ENCODE measurements around the gene CERS4.

The CERS4 gene

GRCh38 chr19:8252922-8253589 is 43.9 kb downstream of the CERS4 start:
- DNase-seq (ENCODE audit: low read depth), result peak; percentile 17
- TF ChIP-seq CTCF (IDR thresholded peaks at IDR 0.05; ENCODE audit: control insufficient read depth, extremely low read depth, insufficient read depth), result peak; percentile 91
- H3K4me3 ChIP-seq (ENCODE audit: low read depth, low read length), result no peak overlapping the region

- DNase-seq (ENCODE audit: low read depth), result no peak
- TF ChIP-seq CTCF (IDR thresholded peaks at IDR 0.05; ENCODE audit: control insufficient read depth, extremely low read depth, insufficient read depth), result no peak
- H3K4me3 ChIP-seq (ENCODE audit: low read depth, low read length), result no peak overlapping the region
Measured at GRCh38 chr19:8253678-8254077, 44.5 kb downstream of the CERS4 start.

- TF ChIP-seq CTCF (IDR thresholded peaks at IDR 0.05; ENCODE audit: control insufficient read depth, extremely low read depth, insufficient read depth), result no peak
- DNase-seq (ENCODE audit: low read depth), result no peak
- no peak overlapping the region for H3K4me3 ChIP-seq (ENCODE audit: low read depth, low read length)
Measured at GRCh38 chr19:8254286-8255001, 45.3 kb downstream of the CERS4 start.

- TF ChIP-seq CTCF (IDR thresholded peaks at IDR 0.05; ENCODE audit: control insufficient read depth, extremely low read depth, insufficient read depth), result no peak
- no peak overlapping the region for H3K4me3 ChIP-seq (ENCODE audit: low read depth, low read length)
- no peak for DNase-seq (ENCODE audit: low read depth)
Measured at GRCh38 chr19:8255426-8256125, 46.4 kb downstream of the CERS4 start.

GRCh38 chr19:8256276-8257051 is 47.3 kb downstream of the CERS4 start:
- no peak for DNase-seq (ENCODE audit: low read depth)
- H3K4me3 ChIP-seq (ENCODE audit: low read depth, low read length), result no peak overlapping the region
- no peak for TF ChIP-seq CTCF (IDR thresholded peaks at IDR 0.05; ENCODE audit: control insufficient read depth, extremely low read depth, insufficient read depth)

- TF ChIP-seq CTCF (IDR thresholded peaks at IDR 0.05; ENCODE audit: control insufficient read depth, extremely low read depth, insufficient read depth), result no peak
- H3K4me3 ChIP-seq (ENCODE audit: low read depth, low read length), result no peak overlapping the region
- no peak for DNase-seq (ENCODE audit: low read depth)
Measured at GRCh38 chr19:8257052-8257443, 47.9 kb downstream of the CERS4 start.

All from LNCaP clone FGC (cell line).